ENCODE results near the gene MS4A18.

GRCh38 chr11:60706931-60707330 lies 17.6 kb upstream of the MS4A18 start:
- TF ChIP-seq MAX (IDR thresholded peaks at IDR 0.05) (no peak), CTCF (IDR thresholded peaks at IDR 0.05; ENCODE audit: low read depth, low read length, missing input control) (no peak)
